ENCODE data around the gene IFNG. TPM values are rescaled to one million over a fixed set of nuclear protein-coding genes. Genes with fewer than 3 reads are reported as not detected.
A peak's percentile ranks its signal among the peaks of the same experiment; 100 is the strongest.
"Not testable (repeated sequence)": the region's sequence is repeated elsewhere in the genome, so short reads cannot be mapped to it uniquely, and the experiment has no call there.

Gene IFNG
- total and polyA plus RNA-seq, 9 of the 15 experiments (the other 6 are each of a cell fraction or from before 2014, with no cell fraction given) = 0.38 TPM; not detected in 8

GRCh38 chr12:68174761-68175160 is 15.2 kb upstream of the IFNG start:
- POLR2A ChIA-PET; H3K9me3 ChIP-seq (replicated peaks; ENCODE audit: control insufficient read depth, insufficient read depth, low read depth, low read length); H2AFZ ChIP-seq (ENCODE audit: low read depth, low read length); H3K27ac ChIP-seq (ENCODE audit: extremely low read depth, low read depth, low read length); H3K4me1 ChIP-seq (replicated peaks in 1 of 2; ENCODE audit: control insufficient read depth in 2 of 2, insufficient read depth in 2 of 2, low read length in 2 of 2); H3K4me2 ChIP-seq (ENCODE audit: insufficient read depth, low read length); CTCF ChIA-PET (ENCODE audit: low intra/inter-chr PET ratio); H3K27me3 ChIP-seq (ENCODE audit: control insufficient read depth in 2 of 2, insufficient read depth in 2 of 2, low read length in 2 of 2); in situ Hi-C loops (cut with MboI); H4K20me1 ChIP-seq (replicated peaks; ENCODE audit: control insufficient read depth, insufficient read depth, low read length); intact Hi-C loops (cut with micrococcal nuclease); BruUV-seq (replicated peaks); H3K36me3 ChIP-seq (ENCODE audit: control insufficient read depth, insufficient read depth, low read length); ATAC-seq; FAIRE-seq; H3K9me1 ChIP-seq (ENCODE audit: control insufficient read depth, insufficient read depth, low read length); H3K79me2 ChIP-seq (ENCODE audit: control insufficient read depth, insufficient read depth, low read length); H3K4me3 ChIP-seq; H3K9ac ChIP-seq (ENCODE audit: insufficient read depth in 1 of 2, low read depth in 2 of 2, low read length in 2 of 2); DNase-seq (ENCODE audit: extremely low read depth in 1 of 4, low spot score in 3 of 4): not testable (repeated sequence)
- peak; percentile 75 for TF ChIP-seq ZNF146 (CRISPR knock-in tag; IDR thresholded peaks at IDR 0.05; ENCODE audit: unreplicated experiment)
- 24% methylated on average over 3 of the region's 3 CpGs for WGBS (ENCODE audit: insufficient coverage, low coverage, missing lambda C conversion rate)

- no peaks in the 10 kb centered on the region for H3K4me1 ChIP-seq (replicated peaks in 1 of 2; ENCODE audit: control insufficient read depth in 2 of 2, insufficient read depth in 2 of 2, low read length in 2 of 2)
- ATAC-seq (no peak), FAIRE-seq (no peak), DNase-seq (ENCODE audit: extremely low read depth in 1 of 4, low spot score in 3 of 4) (no peak)
- no peaks in the 10 kb centered on the region for H3K79me2 ChIP-seq (ENCODE audit: control insufficient read depth, insufficient read depth, low read length)
- H2AFZ ChIP-seq (ENCODE audit: low read depth, low read length) = no peak overlapping the region
- H3K4me2 ChIP-seq (ENCODE audit: insufficient read depth, low read length) = no peak overlapping the region
- intact Hi-C loops (cut with micrococcal nuclease) = no loop called here
- H4K20me1 ChIP-seq (replicated peaks; ENCODE audit: control insufficient read depth, insufficient read depth, low read length) = no peaks in the 10 kb centered on the region
- in situ Hi-C loops (cut with MboI) = no loop called here
- no peak overlapping the region for H3K4me3 ChIP-seq
- BruUV-seq (replicated peaks) = no TSS peak
- H3K27me3 ChIP-seq (ENCODE audit: control insufficient read depth in 2 of 2, insufficient read depth in 2 of 2, low read length in 2 of 2) = no peaks in the 10 kb centered on the region
- no peaks in the 10 kb centered on the region for H3K9me1 ChIP-seq (ENCODE audit: control insufficient read depth, insufficient read depth, low read length)
- H3K9ac ChIP-seq (ENCODE audit: insufficient read depth in 1 of 2, low read depth in 2 of 2, low read length in 2 of 2) = no peak overlapping the region
- no peaks in the 10 kb centered on the region for H3K36me3 ChIP-seq (ENCODE audit: control insufficient read depth, insufficient read depth, low read length)
- no peak overlapping the region for H3K27ac ChIP-seq (ENCODE audit: extremely low read depth, low read depth, low read length)
- ChIA-PET CTCF (ENCODE audit: low intra/inter-chr PET ratio) (no interaction called here), POLR2A (interaction anchor here (0.6 kb wide), 1 partner anchor 13 kb away, joined by 3 read pairs; no protein-coding TSS in a partner anchor)
- no peaks in the 10 kb centered on the region for H3K9me3 ChIP-seq (replicated peaks; ENCODE audit: control insufficient read depth, insufficient read depth, low read depth, low read length)
- TF ChIP-seq POLR2A (conservative IDR thresholded peaks at IDR 0.05) (no peak), ID3 (CRISPR knock-in tag; IDR thresholded peaks at IDR 0.05) (no peak), ID3 (tag; IDR thresholded peaks at IDR 0.05) (no peak), GATAD2B (IDR thresholded peaks at IDR 0.05; ENCODE audit: borderline replicate concordance) (no peak), E2F8 (IDR thresholded peaks at IDR 0.05; ENCODE audit: low read depth, partially characterized antibody) (no peak), ESRRB (CRISPR knock-in tag; IDR thresholded peaks at IDR 0.05; ENCODE audit: borderline replicate concordance) (no peak), ZNF224 (CRISPR knock-in tag; IDR thresholded peaks at IDR 0.05) (no peak), TCFL5 (CRISPR knock-in tag; conservative IDR thresholded peaks at IDR 0.05) (no peak)
- TF ChIP-seq, protein P1, sequence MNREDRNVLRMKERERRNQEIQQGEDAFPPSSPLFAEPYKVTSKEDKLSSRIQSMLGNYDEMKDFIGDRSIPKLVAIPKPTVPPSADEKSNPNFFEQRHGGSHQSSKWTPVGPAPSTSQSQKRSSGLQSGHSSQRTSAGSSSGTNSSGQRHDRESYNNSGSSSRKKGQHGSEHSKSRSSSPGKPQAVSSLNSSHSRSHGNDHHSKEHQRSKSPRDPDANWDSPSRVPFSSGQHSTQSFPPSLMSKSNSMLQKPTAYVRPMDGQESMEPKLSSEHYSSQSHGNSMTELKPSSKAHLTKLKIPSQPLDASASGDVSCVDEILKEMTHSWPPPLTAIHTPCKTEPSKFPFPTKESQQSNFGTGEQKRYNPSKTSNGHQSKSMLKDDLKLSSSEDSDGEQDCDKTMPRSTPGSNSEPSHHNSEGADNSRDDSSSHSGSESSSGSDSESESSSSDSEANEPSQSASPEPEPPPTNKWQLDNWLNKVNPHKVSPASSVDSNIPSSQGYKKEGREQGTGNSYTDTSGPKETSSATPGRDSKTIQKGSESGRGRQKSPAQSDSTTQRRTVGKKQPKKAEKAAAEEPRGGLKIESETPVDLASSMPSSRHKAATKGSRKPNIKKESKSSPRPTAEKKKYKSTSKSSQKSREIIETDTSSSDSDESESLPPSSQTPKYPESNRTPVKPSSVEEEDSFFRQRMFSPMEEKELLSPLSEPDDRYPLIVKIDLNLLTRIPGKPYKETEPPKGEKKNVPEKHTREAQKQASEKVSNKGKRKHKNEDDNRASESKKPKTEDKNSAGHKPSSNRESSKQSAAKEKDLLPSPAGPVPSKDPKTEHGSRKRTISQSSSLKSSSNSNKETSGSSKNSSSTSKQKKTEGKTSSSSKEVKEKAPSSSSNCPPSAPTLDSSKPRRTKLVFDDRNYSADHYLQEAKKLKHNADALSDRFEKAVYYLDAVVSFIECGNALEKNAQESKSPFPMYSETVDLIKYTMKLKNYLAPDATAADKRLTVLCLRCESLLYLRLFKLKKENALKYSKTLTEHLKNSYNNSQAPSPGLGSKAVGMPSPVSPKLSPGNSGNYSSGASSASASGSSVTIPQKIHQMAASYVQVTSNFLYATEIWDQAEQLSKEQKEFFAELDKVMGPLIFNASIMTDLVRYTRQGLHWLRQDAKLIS (CRISPR knock-in tag; IDR thresholded peaks at IDR 0.05) = no peak
Observed at GRCh38 chr12:68173792-68174191, 14.3 kb upstream of the IFNG start.

Measured in K562 (cell line).